OCI-LY7 (cell line): ENCODE data around the gene KRTAP10-12.

Experiments used
- CTCF ChIP-seq: fragments of 200-600 bp; sonication (generic); conservative IDR thresholded peaks from 2 replicates; pipeline ENCODE4 v1.5.1; 2014; ENCODE audit warnings: mild to moderate bottlenecking, antibody characterized with exemption, low read length, moderate library complexity, mixed read lengths
- EZH2phosphoT487 ChIP-seq: fragments of 200-600 bp; sonication (generic); IDR thresholded peaks from 2 replicates; pipeline ENCODE4 v1.6.1; 2018; ENCODE audit warnings: low read depth, borderline replicate concordance, mild to moderate bottlenecking, mixed run types, antibody characterized with exemption, low read length, moderate library complexity, mixed read lengths

GRCh38 chr21:44658541-44658910 is 38.4 kb upstream of the KRTAP10-12 start:
- TF ChIP-seq CTCF (no peak), EZH2phosphoT487 (no peak)
